K562 (cell line): ENCODE measurements around the gene ZMIZ1. TPM values are rescaled to one million over a fixed set of nuclear protein-coding genes. Genes with fewer than 3 reads are reported as not detected.
A peak's percentile ranks its signal among the peaks of the same experiment; 100 is the strongest.

Experiments
- ATAC-seq: fragments of 200-7000 bp; cut with Tn5 transposase; 3 replicates; pipeline ENCODE4 v1.9.1; 2020; ENCODE audit warnings: moderate library complexity
- BruUV-seq: library from RNA; stranded (reverse); fragments of 400-500 nt; replicated peaks from 2 replicates; lab custom pipeline; 2021; lab: Mats Ljungman, UMichigan
- CTCF ChIA-PET: fragments of 300-600 bp; formaldehyde crosslinking; extraction: SDS; loops from one replicate; lab custom pipeline; 2021; ENCODE audit warnings: low intra/inter-chr PET ratio; lab: Yijun Ruan, JAX
- POLR2A ChIA-PET: fragments of 300-600, 350-650 bp; sonication (Branson Sonifier 250); formaldehyde crosslinking; extraction: SDS; loops from one replicate; lab custom pipeline; 2021; ENCODE audit warnings: antibody characterized with exemption, inconsistent platforms; lab: Yijun Ruan, JAX
- DNase-seq, 4 experiments: peaks; one replicate each; pipeline versions ENCODE4 v3.0.0 to v3.0.0-alpha.2; 2011 to 2018; ENCODE audit warnings: low spot score in 3 of 4, mixed read lengths in 3 of 4; ENCODE audit errors: extremely low read depth in 1 of 4
- FAIRE-seq: peaks from 2 replicates; lab custom pipeline; 2011; peaks lifted over from hg19 to GRCh38; lab: Jason Lieb, UNC
- H2AFZ ChIP-seq: 2 replicates; pipeline ENCODE4 v1.6.0; 2011; ENCODE audit warnings: low read depth, low read length, control low read depth, inconsistent platforms
- H3K27ac ChIP-seq: fragments of 200-600 bp; 3 replicates; pipeline ENCODE4 v1.8.0; 2011; ENCODE audit warnings: low read depth, mild to moderate bottlenecking, control low read depth, inconsistent platforms, low read length, moderate library complexity, mixed read lengths; ENCODE audit errors: extremely low read depth
- H3K27me3 ChIP-seq, 2 experiments: fragments of 300-600 bp in 1 of 2; 2 replicates in 1 of 2; 3 replicates in 1 of 2; pipeline versions ENCODE4 v1.6.0 to v1.8.0; 2011; ENCODE audit warnings: inconsistent platforms in 2 of 2, low read length in 2 of 2, mild to moderate bottlenecking in 1 of 2, mixed read lengths in 1 of 2, moderate library complexity in 1 of 2; ENCODE audit not compliant: control insufficient read depth in 2 of 2, insufficient read depth in 2 of 2
- H3K36me3 ChIP-seq: fragments of 300-600 bp; 3 replicates; pipeline ENCODE4 v1.8.0; 2011; ENCODE audit warnings: mild to moderate bottlenecking, low read length, inconsistent platforms; ENCODE audit not compliant: control insufficient read depth, insufficient read depth
- H3K4me1 ChIP-seq, 2 experiments: fragments of 200-600 bp in 1 of 2; replicated peaks in 1 of 2; 2 replicates in 1 of 2; 3 replicates in 1 of 2; pipeline versions ENCODE4 v1.5.1 to v1.8.0; 2011; ENCODE audit warnings: inconsistent platforms in 2 of 2, low read length in 2 of 2, mild to moderate bottlenecking in 1 of 2, mixed read lengths in 1 of 2, moderate library complexity in 1 of 2; ENCODE audit not compliant: control insufficient read depth in 2 of 2, insufficient read depth in 2 of 2
- H3K4me2 ChIP-seq: 2 replicates; pipeline ENCODE4 v1.6.1; 2011; ENCODE audit warnings: low read length, control low read depth, inconsistent platforms, mixed read lengths; ENCODE audit not compliant: insufficient read depth
- H3K4me3 ChIP-seq: fragments of 200-600 bp; sonication (generic), shearing (Covaris generic); 2 replicates; pipeline ENCODE4 v1.5.1; 2016; ENCODE audit warnings: control low read depth, inconsistent platforms
- H3K79me2 ChIP-seq: fragments of 200-600 bp; 3 replicates; pipeline ENCODE4 v1.8.0; 2011; ENCODE audit warnings: low read length, inconsistent platforms; ENCODE audit not compliant: control insufficient read depth, insufficient read depth
- H3K9ac ChIP-seq, 2 experiments: 2 replicates each; pipeline versions ENCODE4 v1.6.0 to v1.6.1; 2011; ENCODE audit warnings: low read depth in 2 of 2, low read length in 2 of 2, control low read depth in 1 of 2, inconsistent platforms in 1 of 2, mild to moderate bottlenecking in 1 of 2, mixed read lengths in 1 of 2; ENCODE audit not compliant: insufficient read depth in 1 of 2
- H3K9me1 ChIP-seq: one replicate; pipeline ENCODE4 v1.6.0; 2011; ENCODE audit warnings: inconsistent platforms, mild to moderate bottlenecking, low read length, moderate library complexity; ENCODE audit not compliant: control insufficient read depth, insufficient read depth
- H3K9me3 ChIP-seq: replicated peaks from 2 replicates; pipeline ENCODE4 v1.5.1; 2011; ENCODE audit warnings: low read depth, low read length, inconsistent platforms; ENCODE audit not compliant: control insufficient read depth, insufficient read depth
- H4K20me1 ChIP-seq: replicated peaks from 2 replicates; pipeline ENCODE4 v1.6.1; 2011; ENCODE audit warnings: low read length, inconsistent platforms, mixed read lengths; ENCODE audit not compliant: control insufficient read depth, insufficient read depth
- ARID1B ChIP-seq: fragments of 450-650 bp; IDR thresholded peaks from 2 replicates; pipeline ENCODE4 v1.6.1; 2016; ENCODE audit warnings: antibody characterized with exemption, mild to moderate bottlenecking, inconsistent platforms
- ATF1 ChIP-seq, 2 experiments: fragments of 450-650 bp in 1 of 2; IDR thresholded peaks; 2 replicates each; pipeline ENCODE4 v1.6.1; 2016; ENCODE audit warnings: missing compliant biosample characterization in 1 of 2, missing genetic modification characterization in 1 of 2
- COPS2 ChIP-seq: fragments of 450-650 bp; conservative IDR thresholded peaks from 2 replicates; pipeline ENCODE4 v1.6.1; 2016; ENCODE audit warnings: mild to moderate bottlenecking, moderate library complexity
- CREM ChIP-seq: IDR thresholded peaks from 2 replicates; pipeline ENCODE4 v1.6.1; 2014; ENCODE audit warnings: antibody characterized with exemption, low read depth
- HNRNPL ChIP-seq: fragments of 200-400 bp; formaldehyde crosslinking; IDR thresholded peaks from 2 replicates; pipeline ENCODE4 v1.6.1; 2017; ENCODE audit warnings: low read depth, mild to moderate bottlenecking, low read length
- PCBP2 ChIP-seq: fragments of 200-400 bp; formaldehyde crosslinking; IDR thresholded peaks from 2 replicates; pipeline ENCODE4 v1.6.1; 2018; ENCODE audit warnings: low read length, low read depth, mild to moderate bottlenecking, moderate library complexity; ENCODE audit not compliant: poor library complexity, severe bottlenecking
- WGBS: fragments of 100-300 bp; shearing (Covaris generic); methylation state at CpG from one replicate; pipeline ENCODE4 v1.1.6; 2016; ENCODE audit warnings: low coverage, mixed read lengths; ENCODE audit not compliant: insufficient coverage; ENCODE audit errors: missing lambda C conversion rate; 5-methylcytosine and 5-hydroxymethylcytosine counted together
- in situ Hi-C: fragments of 300-500 bp; cut with MboI; formaldehyde crosslinking; loops from 4 replicates; pipeline ENCODE4 v1.15.0; 2018; ENCODE audit warnings: inconsistent platforms, mixed read lengths
- intact Hi-C: fragments of 100-400 bp; cut with micrococcal nuclease; formaldehyde crosslinking; loops from 2 replicates; pipeline ENCODE4 v1.14.2; 2022
- polyA plus RNA-seq, 8 experiments: library from polyadenylated mRNA; depleted of rRNA in 4 of 8; stranded (reverse) in 5 of 8; unstranded in 3 of 8; fragments of >200 nt; fragmentation: Nextera tagmentation in 2 of 8; fragmentation: Illumina TruSeq in 1 of 8; extraction: Ambion mirVana in 2 of 8; extraction: Trizol in 1 of 8; gene quantifications; 2 replicates each; pipeline versions ENCODE4 v1.2.1 to v1.2.3, GENCODE V29; 2011 to 2014; ENCODE audit warnings: inconsistent platforms in 1 of 8, missing spikeins in 1 of 8
- total RNA-seq, 7 experiments: library from RNA; depleted of rRNA in 6 of 7; stranded (reverse); fragments of >200 nt in 6 of 7; fragmentation: Illumina TruSeq in 2 of 7; extraction: Trizol in 2 of 7; gene quantifications; 2 replicates each; pipeline versions ENCODE4 v1.2.1 to v1.2.3, GENCODE V29; 2011 to 2021; ENCODE audit warnings: low replicate concordance in 1 of 7
- TF ChIP-seq, protein P1 (sequence below): sonication (generic); formaldehyde crosslinking; IDR thresholded peaks from 2 replicates; pipeline ENCODE4 v1.8.0; 2022; ENCODE audit warnings: missing genetic modification reagents, mild to moderate bottlenecking, moderate library complexity, borderline replicate concordance
- TF ChIP-seq, protein P2 (sequence below): fragments of 250-450 bp; sonication (Bioruptor Pico); IDR thresholded peaks from 2 replicates; pipeline ENCODE4 v1.4.0; 2020
- TF ChIP-seq, protein P3 (sequence below), 2 experiments: fragments of 450-650 bp in 1 of 2; sonication (generic) in 1 of 2; formaldehyde crosslinking in 1 of 2; IDR thresholded peaks in 1 of 2; conservative IDR thresholded peaks in 1 of 2; 2 replicates each; pipeline versions ENCODE4 v1.6.1 to v1.8.1; 2016 to 2023; ENCODE audit warnings: mild to moderate bottlenecking in 2 of 2, moderate library complexity in 2 of 2, inconsistent platforms in 1 of 2, missing genetic modification reagents in 1 of 2

The ZMIZ1 gene
- total and polyA plus RNA-seq, 9 of the 15 experiments (the other 6 are each of a cell fraction or from before 2014, with no cell fraction given) = 1.0 to 37.3 (median 4.3) TPM

DNA sequence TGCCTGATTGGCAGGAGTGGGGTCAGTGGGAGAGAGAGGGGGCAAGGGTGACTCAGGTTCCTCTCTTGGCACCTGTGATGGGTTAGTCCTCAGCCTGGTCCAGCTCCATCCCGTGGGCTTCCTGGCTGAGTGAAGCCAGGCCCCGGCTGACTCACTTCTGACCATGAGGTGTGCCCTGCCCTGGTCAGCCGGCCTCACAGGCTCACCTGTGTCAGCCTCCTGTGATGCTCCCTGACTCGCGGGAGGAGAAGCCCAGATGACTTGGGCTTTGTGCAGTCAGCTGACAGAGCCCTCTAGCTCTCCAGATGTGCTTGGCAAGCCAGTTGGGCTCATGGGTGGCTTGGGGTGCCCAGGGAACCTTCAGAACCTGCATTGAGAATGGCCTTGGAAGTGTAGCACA lies 262.5 kb downstream of the ZMIZ1 start:
- Histone ChIP-seq H3K9me3 (no peaks in the 10 kb centered on the region), H3K4me1 (no peaks in the 10 kb centered on the region), H2AFZ (no peak overlapping the region), H3K27me3 (peaks cover 11 to 48% of the 10 kb centered on the region in 2 experiments), H4K20me1 (no peaks in the 10 kb centered on the region), H3K27ac (no peak overlapping the region), H3K4me3 (no peak overlapping the region), H3K79me2 (no peaks in the 10 kb centered on the region), H3K9ac (no peak overlapping the region), H3K4me2 (no peak overlapping the region), H3K36me3 (no peaks in the 10 kb centered on the region), H3K9me1 (no peaks in the 10 kb centered on the region)
- DNase-seq = no peak
- ChIA-PET POLR2A (interaction anchor here (0.7 to 1.2 kb wide), 2 partner anchors 9 to 37 kb away, joined by 3 read pairs; no protein-coding TSS in a partner anchor), CTCF (no interaction called here)
- 13% methylated on average over 5 of the region's 5 CpGs for WGBS
- intact Hi-C loops (no loop called here), in situ Hi-C loops (no loop called here)
- ATAC-seq = no peak
- BruUV-seq = no TSS peak
- FAIRE-seq = no peak
- no peak for TF ChIP-seq COPS2
- TF ChIP-seq, protein P1, sequence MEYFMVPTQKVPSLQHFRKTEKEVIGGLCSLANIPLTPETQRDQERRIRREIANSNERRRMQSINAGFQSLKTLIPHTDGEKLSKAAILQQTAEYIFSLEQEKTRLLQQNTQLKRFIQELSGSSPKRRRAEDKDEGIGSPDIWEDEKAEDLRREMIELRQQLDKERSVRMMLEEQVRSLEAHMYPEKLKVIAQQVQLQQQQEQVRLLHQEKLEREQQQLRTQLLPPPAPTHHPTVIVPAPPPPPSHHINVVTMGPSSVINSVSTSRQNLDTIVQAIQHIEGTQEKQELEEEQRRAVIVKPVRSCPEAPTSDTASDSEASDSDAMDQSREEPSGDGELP (CRISPR knock-in tag) = peak; percentile 4; the same call in 1 of the 2 replicates

DNA sequence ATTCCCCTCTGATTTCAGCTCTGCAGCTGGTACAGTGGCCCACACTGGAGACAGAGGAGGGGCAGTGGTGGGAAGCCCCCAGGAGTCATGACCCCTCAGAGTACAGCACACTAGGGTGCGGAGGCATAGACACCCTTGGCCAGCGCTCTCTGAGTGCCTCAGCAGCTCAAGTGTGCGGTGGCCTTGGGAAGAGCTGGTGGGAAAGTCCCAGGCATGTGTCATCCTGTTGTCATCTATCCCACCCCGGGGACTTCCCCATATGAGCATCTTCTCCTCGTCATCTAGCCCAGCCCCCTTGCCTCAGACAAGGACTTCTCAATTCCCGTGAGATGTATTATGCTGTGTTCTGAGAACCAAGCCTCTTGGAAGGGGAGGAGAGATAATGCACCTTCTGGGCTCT lies 262.9 kb downstream of the ZMIZ1 start:
- Histone ChIP-seq H3K36me3 (no peaks in the 10 kb centered on the region), H3K79me2 (no peaks in the 10 kb centered on the region), H3K4me2 (no peak overlapping the region), H3K4me3 (no peak overlapping the region), H3K27ac (no peak overlapping the region), H3K4me1 (no peaks in the 10 kb centered on the region), H3K27me3 (peaks cover 11 to 49% of the 10 kb centered on the region in 2 experiments), H2AFZ (no peak overlapping the region), H3K9ac (no peak overlapping the region), H4K20me1 (peaks cover under 1% of the 10 kb centered on the region; the same call in 1 of the 2 replicates), H3K9me3 (no peaks in the 10 kb centered on the region), H3K9me1 (no peaks in the 10 kb centered on the region)
- 28% methylated on average over 6 of the region's 6 CpGs for WGBS
- intact Hi-C loops (no loop called here), in situ Hi-C loops (no loop called here)
- BruUV-seq = no TSS peak
- ATAC-seq (no peak), DNase-seq (peak in 1 of 4 experiments; percentile 33), FAIRE-seq (no peak)
- CTCF ChIA-PET = no interaction called here
- POLR2A ChIA-PET = interaction anchor here (0.7 to 1.2 kb wide), 2 partner anchors 9 to 37 kb away, joined by 3 read pairs; no protein-coding TSS in a partner anchor
- TF ChIP-seq HNRNPL (no peak), PCBP2 (no peak), CREM (peak; percentile 40), ARID1B (peak; percentile 12; the same call in 1 of the 2 replicates), ATF1 (CRISPR knock-in tag; IDR thresholded peaks at IDR 0.05) (no peak), ATF1 (tag; IDR thresholded peaks at IDR 0.05) (peak; percentile 14; the same call in 1 of the 2 replicates)
- TF ChIP-seq, protein P2, sequence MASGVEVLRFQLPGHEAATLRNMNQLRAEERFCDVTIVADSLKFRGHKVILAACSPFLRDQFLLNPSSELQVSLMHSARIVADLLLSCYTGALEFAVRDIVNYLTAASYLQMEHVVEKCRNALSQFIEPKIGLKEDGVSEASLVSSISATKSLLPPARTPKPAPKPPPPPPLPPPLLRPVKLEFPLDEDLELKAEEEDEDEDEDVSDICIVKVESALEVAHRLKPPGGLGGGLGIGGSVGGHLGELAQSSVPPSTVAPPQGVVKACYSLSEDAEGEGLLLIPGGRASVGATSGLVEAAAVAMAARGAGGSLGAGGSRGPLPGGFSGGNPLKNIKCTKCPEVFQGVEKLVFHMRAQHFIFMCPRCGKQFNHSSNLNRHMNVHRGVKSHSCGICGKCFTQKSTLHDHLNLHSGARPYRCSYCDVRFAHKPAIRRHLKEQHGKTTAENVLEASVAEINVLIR (CRISPR knock-in tag) = no peak
- TF ChIP-seq, protein P1 (CRISPR knock-in tag) = peak; percentile 7; the same call in 1 of the 2 replicates
- TF ChIP-seq, protein P3, sequence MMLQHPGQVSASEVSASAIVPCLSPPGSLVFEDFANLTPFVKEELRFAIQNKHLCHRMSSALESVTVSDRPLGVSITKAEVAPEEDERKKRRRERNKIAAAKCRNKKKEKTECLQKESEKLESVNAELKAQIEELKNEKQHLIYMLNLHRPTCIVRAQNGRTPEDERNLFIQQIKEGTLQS (IDR thresholded peaks at IDR 0.05) = peak; percentile 59
- TF ChIP-seq, protein P3 (CRISPR knock-in tag; conservative IDR thresholded peaks at IDR 0.05) = no peak
